Right ventricle myocardium inferior (tissue), 1 donor: Measurements from ENCODE around the gene TSNAX. TPM values are rescaled to one million over a fixed set of nuclear protein-coding genes. Genes with fewer than 3 reads are reported as not detected.

ENCODE experiments used
- ATAC-seq: fragments of 200-7000 bp; cut with Tn5 transposase; one replicate; pipeline ENCODE4 v1.9.1; 2020; ENCODE audit warnings: mild to moderate bottlenecking, moderate library complexity
- DNase-seq: peaks from one replicate; pipeline ENCODE4 v3.0.0; 2021; ENCODE audit errors: missing footprints
- intact Hi-C: fragments of 100-400 bp; cut with DNase I; formaldehyde crosslinking; loops from one replicate; pipeline ENCODE4 v1.11.0; 2022
- total RNA-seq: library from RNA; stranded (reverse); fragmentation: NEBNext Ultra II Directional; extraction: Animal tissue kit (Norgen Biotek cat#: 25700); gene quantifications from one replicate; pipeline ENCODE4 v1.2.1, GENCODE V29; 2021
- donor health status: DM: no; HTN: yes; CAD: no; lungs with severe emphysema.

The TSNAX gene
- total RNA-seq, 1 donor from 2014 or later, result 22.6 TPM

GRCh38 chr1:231512147-231512698 is 16.2 kb upstream of the TSNAX start:
- DNase-seq (no peak), ATAC-seq (no peak)
- intact Hi-C loops, result no loop called here

- intact Hi-C loops, result no loop called here
- DNase-seq (no peak), ATAC-seq (no peak)
Observed at GRCh38 chr1:231515748-231516147, 12.7 kb upstream of the TSNAX start.

GRCh38 chr1:231517076-231517475 is 11.4 kb upstream of the TSNAX start:
- no peak for DNase-seq
- intact Hi-C loops, result no loop called here
- ATAC-seq, result no peak

GRCh38 chr1:231518485-231519034 is 9.9 kb upstream of the TSNAX start:
- intact Hi-C loops, result no loop called here
- ATAC-seq, result no peak
- no peak for DNase-seq

GRCh38 chr1:231519166-231519565 is 9.3 kb upstream of the TSNAX start:
- intact Hi-C loops, result no loop called here
- ATAC-seq (no peak), DNase-seq (no peak)

GRCh38 chr1:231522038-231522437 is 6.4 kb upstream of the TSNAX start:
- ATAC-seq, result no peak
- DNase-seq, result no peak
- intact Hi-C loops, result no loop called here

- ATAC-seq (no peak), DNase-seq (no peak)
- intact Hi-C loops, result no loop called here
Observed at GRCh38 chr1:231522931-231523642, 5.4 kb upstream of the TSNAX start.

- ATAC-seq (no peak), DNase-seq (no peak)
- intact Hi-C loops, result no loop called here
Observed at GRCh38 chr1:231523816-231524215, 4.7 kb upstream of the TSNAX start.

GRCh38 chr1:231526536-231526935 is 1.9 kb upstream of the TSNAX start:
- DNase-seq (no peak), ATAC-seq (no peak)
- intact Hi-C loops, result loop anchor here (5.0 kb wide), 2 partner anchors 66 to 169 kb away; no protein-coding TSS in a partner anchor

- intact Hi-C loops, result loop anchor here (1.0 to 5.0 kb wide), 4 partner anchors 17 to 170 kb away; partner anchors contain the start of gene EGLN1
- ATAC-seq, result peak; percentile 10
- DNase-seq, result no peak
Observed at GRCh38 chr1:231527586-231528171, 790 bp upstream of the TSNAX start.

GRCh38 chr1:231533240-231533639 is 4.8 kb downstream of the TSNAX start:
- no peak for ATAC-seq
- no peak for DNase-seq
- intact Hi-C loops, result no loop called here

GRCh38 chr1:231534703-231535159 is 6.3 kb downstream of the TSNAX start:
- intact Hi-C loops, result no loop called here

GRCh38 chr1:231536099-231536498 is 7.6 kb downstream of the TSNAX start:
- intact Hi-C loops, result no loop called here
- ATAC-seq, result no peak
- no peak for DNase-seq

More at GRCh38 chr1:231534703-231535159, 6.3 kb downstream of the TSNAX start:
- ATAC-seq (no peak), DNase-seq (no peak)

- DNase-seq (no peak), ATAC-seq (no peak)
- intact Hi-C loops, result no loop called here
Observed at GRCh38 chr1:231540847-231541246, 12.4 kb downstream of the TSNAX start.

- intact Hi-C loops, result no loop called here
- no peak for DNase-seq
- ATAC-seq, result no peak
Observed at GRCh38 chr1:231541842-231542241, 13.4 kb downstream of the TSNAX start.

GRCh38 chr1:231544943-231545592 is 16.6 kb downstream of the TSNAX start:
- intact Hi-C loops, result loop anchor here (2.0 to 5.0 kb wide), 2 partner anchors 16 to 42 kb away; partner anchors contain the start of gene TSNAX
- no peak for DNase-seq
- ATAC-seq, result no peak

- intact Hi-C loops, result loop anchor here (5.0 kb wide), 1 partner anchor 41 kb away; no protein-coding TSS in a partner anchor
- DNase-seq (no peak), ATAC-seq (no peak)
Observed at GRCh38 chr1:231546693-231547092, 18.2 kb downstream of the TSNAX start.

GRCh38 chr1:231549733-231550447 is 21.4 kb downstream of the TSNAX start:
- no peak for DNase-seq
- intact Hi-C loops, result loop anchor here (5.0 kb wide), 1 partner anchor 37 kb away; no protein-coding TSS in a partner anchor
- ATAC-seq, result no peak

GRCh38 chr1:231550448-231550781 is 21.9 kb downstream of the TSNAX start:
- DNase-seq (no peak), ATAC-seq (no peak)
- intact Hi-C loops, result no loop called here
